GM12864 (cell line): ENCODE results near the gene BCOR.

Experiments used
- DNase-seq: peaks from one replicate; pipeline ENCODE4 v3.0.0-alpha.2; 2011; ENCODE audit warnings: low read depth
- H3K4me3 ChIP-seq: 2 replicates; pipeline ENCODE4 v1.5.1; 2011; ENCODE audit warnings: mild to moderate bottlenecking, low read depth, low read length, control low read depth
- CTCF ChIP-seq: IDR thresholded peaks from 2 replicates; pipeline ENCODE4 v1.5.1; 2011; ENCODE audit warnings: low read depth, mild to moderate bottlenecking, moderate library complexity, low read length, control low read depth, inconsistent platforms; ENCODE audit errors: missing control alignments

The BCOR gene

GRCh38 chrX:40112996-40113395 lies 15.2 kb upstream of the BCOR start:
- no peak for TF ChIP-seq CTCF
- no peak overlapping the region for H3K4me3 ChIP-seq
- DNase-seq: no peak

DNA sequence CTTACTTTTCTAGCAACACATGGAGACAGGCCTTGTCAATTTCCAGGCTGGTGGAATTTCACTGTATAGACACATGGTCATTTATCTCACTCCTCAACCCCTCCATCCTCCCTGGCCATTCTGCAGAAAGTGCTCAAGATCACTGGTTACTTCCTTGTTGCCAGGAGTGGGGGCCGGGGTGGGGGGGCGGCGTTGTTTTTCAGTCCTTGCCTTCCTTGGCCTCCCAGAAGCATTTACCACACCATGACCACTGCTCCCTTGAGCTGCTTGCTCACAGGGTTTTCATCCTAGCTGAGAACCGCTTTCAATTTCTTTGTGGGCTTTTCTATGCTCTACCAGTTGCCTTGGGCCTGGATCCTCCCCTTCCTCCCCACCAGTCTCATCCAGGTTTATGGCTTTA lies 14.1 kb upstream of the BCOR start:
- no peak for DNase-seq
- H3K4me3 ChIP-seq: no peak overlapping the region
- no peak for TF ChIP-seq CTCF

GRCh38 chrX:40109288-40110008 lies 11.7 kb upstream of the BCOR start:
- peak overlapping the region; percentile 44 for H3K4me3 ChIP-seq
- DNase-seq: no peak
- no peak for TF ChIP-seq CTCF

DNA sequence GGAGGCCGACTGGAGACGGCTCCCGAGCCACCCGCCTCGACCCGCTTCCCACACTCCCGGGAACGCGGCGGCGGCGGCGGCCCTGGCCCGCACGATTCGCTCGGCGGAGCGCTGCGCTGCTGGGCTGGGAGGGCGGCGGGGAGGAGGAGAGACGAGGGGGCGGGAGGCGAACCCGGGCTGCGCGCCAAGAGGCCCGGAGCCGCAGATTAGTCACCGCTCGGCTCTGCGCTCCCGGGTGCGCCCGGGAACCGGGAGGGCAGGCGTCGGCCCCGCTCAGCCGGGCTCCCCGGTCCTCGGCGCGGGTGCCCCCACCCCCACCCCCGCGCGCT lies 11.2 kb upstream of the BCOR start:
- TF ChIP-seq CTCF: no peak
- peak overlapping the region; percentile 44 for H3K4me3 ChIP-seq
- DNase-seq: no peak

DNA sequence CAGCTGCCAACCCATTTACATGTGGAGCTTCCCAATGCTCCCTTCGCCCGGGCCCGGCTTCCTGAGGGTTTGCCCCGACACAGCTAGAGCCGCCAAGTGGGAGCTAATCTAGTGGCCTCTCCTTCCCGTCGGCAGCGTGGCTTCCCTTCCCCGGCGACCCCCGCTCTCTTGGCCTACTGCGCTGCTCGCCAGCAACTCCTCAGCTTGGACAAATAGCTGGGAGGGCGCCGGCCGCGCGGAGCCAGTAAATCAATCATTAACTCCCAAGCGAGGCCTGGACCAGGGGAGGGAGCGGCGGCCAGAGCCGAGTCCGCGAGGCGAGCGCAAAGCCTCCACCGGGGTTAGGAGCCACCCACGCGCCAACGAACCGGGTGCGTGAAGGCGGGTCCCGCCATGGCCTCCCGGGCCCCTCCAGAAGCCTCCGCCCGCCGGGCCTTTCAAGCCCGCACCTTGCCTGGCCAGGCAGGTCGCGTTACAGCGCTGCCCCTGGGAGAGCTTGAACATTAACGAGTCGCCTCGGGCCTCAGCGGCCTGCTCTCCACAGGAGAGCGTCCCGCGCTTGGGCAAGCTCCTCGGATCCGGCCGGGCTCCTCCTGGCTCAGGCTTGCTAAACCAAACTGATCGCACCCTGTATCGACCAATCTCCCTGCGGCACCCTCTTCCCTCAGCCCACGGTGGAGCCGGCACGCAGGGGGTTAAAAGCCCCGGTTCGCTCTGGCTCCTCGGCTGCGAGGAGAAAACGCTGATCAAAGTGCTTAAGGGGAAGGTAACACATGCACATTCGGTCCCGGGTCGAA lies 10.6 kb upstream of the BCOR start:
- TF ChIP-seq CTCF: no peak
- peak overlapping the region; percentile 44 for H3K4me3 ChIP-seq
- no peak for DNase-seq

GRCh38 chrX:40107291-40108161 lies 9.8 kb upstream of the BCOR start:
- TF ChIP-seq CTCF: no peak
- no peak for DNase-seq

More at GRCh38 chrX:40107291-40108161, 9.8 kb upstream of the BCOR start:
- H3K4me3 ChIP-seq: peak overlapping the region; percentile 54
